SK-N-SH (cell line): ENCODE measurements around the gene IL17RC. TPM values are rescaled to one million over a fixed set of nuclear protein-coding genes. Genes with fewer than 3 reads are reported as not detected.
A peak's percentile ranks its signal among the peaks of the same experiment; 100 is the strongest.

Experiments
- CTCF ChIA-PET: fragments of 300-600, 350-600 bp; formaldehyde crosslinking; extraction: SDS; loops from one replicate; lab custom pipeline; 2021; lab: Yijun Ruan, JAX
- POLR2A ChIA-PET: fragments of 350-600 bp; sonication (Branson Sonifier 250); formaldehyde crosslinking; extraction: SDS; loops from one replicate; lab custom pipeline; 2020; ENCODE audit warnings: antibody characterized with exemption, inconsistent platforms; lab: Yijun Ruan, JAX
- DNase-seq: peaks from one replicate; pipeline ENCODE4 v3.0.0; 2012
- H2AFZ ChIP-seq: fragments of 200-600 bp; sonication (generic); 2 replicates; pipeline ENCODE4 v1.8.1; 2016; ENCODE audit warnings: antibody characterized with exemption, mild to moderate bottlenecking, low read depth
- H3F3A ChIP-seq: fragments of 200-600 bp; sonication (generic); replicated peaks from 2 replicates; pipeline ENCODE3; 2016; ENCODE audit warnings: antibody characterized with exemption, mild to moderate bottlenecking; ENCODE audit not compliant: insufficient read depth
- H3K27ac ChIP-seq, 2 experiments: fragments of 200-500 bp in 1 of 2; fragments of 200-600 bp in 1 of 2; sonication (Bioruptor generic) in 1 of 2; sonication (generic), shearing (Covaris generic) in 1 of 2; 2 replicates each; pipeline versions ENCODE4 v1.5.1 to v1.6.1; 2014 to 2016; ENCODE audit warnings: low read depth in 2 of 2, inconsistent platforms in 1 of 2, low read length in 1 of 2, mild to moderate bottlenecking in 1 of 2, mixed read lengths in 1 of 2
- H3K27me3 ChIP-seq: fragments of 200-600 bp; sonication (generic), shearing (Covaris generic); 2 replicates; pipeline ENCODE4 v1.6.1; 2016; ENCODE audit warnings: mixed run types; ENCODE audit not compliant: insufficient read depth
- H3K36me3 ChIP-seq, 2 experiments: fragments of 200-500 bp in 1 of 2; fragments of 200-600 bp in 1 of 2; sonication (Bioruptor generic) in 1 of 2; sonication (generic) in 1 of 2; replicated peaks in 1 of 2; 2 replicates each; pipeline versions ENCODE3 to v1.5.1; 2014 to 2016; ENCODE audit warnings: low read length in 1 of 2, mild to moderate bottlenecking in 1 of 2; ENCODE audit not compliant: insufficient read depth in 2 of 2, control insufficient read depth in 1 of 2
- H3K4me1 ChIP-seq, 2 experiments: fragments of 200-500 bp in 1 of 2; fragments of 200-600 bp in 1 of 2; sonication (Bioruptor generic) in 1 of 2; sonication (generic), shearing (Covaris generic) in 1 of 2; 2 replicates each; pipeline versions ENCODE4 v1.5.1 to v1.6.1; 2014 to 2016; ENCODE audit warnings: low read depth in 1 of 2, low read length in 1 of 2, mixed run types in 1 of 2; ENCODE audit not compliant: insufficient read depth in 2 of 2, control insufficient read depth in 1 of 2
- H3K4me2 ChIP-seq: fragments of 200-600 bp; sonication (generic), shearing (Covaris generic); 2 replicates; pipeline ENCODE4 v1.6.1; 2017; ENCODE audit warnings: mixed run types
- H3K4me3 ChIP-seq, 2 experiments: fragments of 200-500 bp in 1 of 2; fragments of 200-600 bp in 1 of 2; sonication (Bioruptor generic) in 1 of 2; sonication (generic), shearing (Covaris generic) in 1 of 2; 2 replicates each; pipeline versions ENCODE4 v1.5.1 to v1.8.1; 2014 to 2016; ENCODE audit warnings: low read depth in 2 of 2, inconsistent platforms in 1 of 2, low read length in 1 of 2, mild to moderate bottlenecking in 1 of 2, mixed read lengths in 1 of 2, moderate library complexity in 1 of 2
- H3K79me2 ChIP-seq: fragments of 200-600 bp; sonication (generic); 2 replicates; pipeline ENCODE4 v1.8.1; 2017; ENCODE audit warnings: mild to moderate bottlenecking; ENCODE audit not compliant: insufficient read depth
- H3K9ac ChIP-seq: fragments of 200-600 bp; sonication (generic); 2 replicates; pipeline ENCODE4 v1.6.1; 2017; ENCODE audit warnings: mixed run types
- H3K9me2 ChIP-seq: fragments of 200-600 bp; sonication (generic); 2 replicates; pipeline ENCODE4 v1.6.1; 2017; ENCODE audit warnings: mixed run types
- H3K9me3 ChIP-seq: fragments of 200-600 bp; sonication (generic); 2 replicates; pipeline ENCODE4 v1.6.1; 2017; ENCODE audit warnings: mixed run types, mild to moderate bottlenecking, moderate library complexity
- H4K20me1 ChIP-seq: fragments of 200-600 bp; sonication (generic); 2 replicates; pipeline ENCODE4 v1.6.1; 2017; ENCODE audit warnings: mild to moderate bottlenecking, mixed run types; ENCODE audit not compliant: insufficient read depth
- CHD2 ChIP-seq: fragments of 150-350 bp; IDR thresholded peaks from 2 replicates; pipeline ENCODE4 v1.6.1; 2018; ENCODE audit warnings: low read length; ENCODE audit not compliant: partially characterized antibody
- FOSL2 ChIP-seq: IDR thresholded peaks from 2 replicates; pipeline ENCODE4 v1.4.0; 2012; ENCODE audit warnings: low read depth, mild to moderate bottlenecking, moderate library complexity, borderline replicate concordance
- FOXJ3 ChIP-seq: sonication (generic); formaldehyde crosslinking; IDR thresholded peaks from 2 replicates; pipeline ENCODE4 v1.5.1; 2020; ENCODE audit warnings: mild to moderate bottlenecking, missing genetic modification reagents
- FOXM1 ChIP-seq: IDR thresholded peaks from 2 replicates; pipeline ENCODE4 v1.4.0; 2012; ENCODE audit warnings: low read depth, mild to moderate bottlenecking
- JUND ChIP-seq: IDR thresholded peaks from 2 replicates; pipeline ENCODE4 v1.4.0; 2012
- NRF1 ChIP-seq: IDR thresholded peaks from 2 replicates; pipeline ENCODE4 v1.6.1; 2012; ENCODE audit warnings: low read depth, mild to moderate bottlenecking, low read length
- POLR2AphosphoS5 ChIP-seq: IDR thresholded peaks from 2 replicates; pipeline ENCODE4 v1.6.1; 2012; ENCODE audit warnings: low read depth, low read length
- RAD21 ChIP-seq: IDR thresholded peaks from 2 replicates; pipeline ENCODE4 v1.6.1; 2012; ENCODE audit warnings: mild to moderate bottlenecking, low read length
- SIN3A ChIP-seq: IDR thresholded peaks from 2 replicates; pipeline ENCODE4 v1.6.1; 2012; ENCODE audit warnings: low read depth, mild to moderate bottlenecking, low read length, moderate library complexity, borderline replicate concordance
- TAF1 ChIP-seq: IDR thresholded peaks from 2 replicates; pipeline ENCODE4 v1.6.1; 2012; ENCODE audit warnings: low read depth, mild to moderate bottlenecking, low read length, moderate library complexity, borderline replicate concordance
- TCF12 ChIP-seq: IDR thresholded peaks from 2 replicates; pipeline ENCODE4 v1.4.0; 2012
- TEAD4 ChIP-seq: IDR thresholded peaks from 2 replicates; pipeline ENCODE4 v1.4.0; 2012; ENCODE audit warnings: mild to moderate bottlenecking, borderline replicate concordance; ENCODE audit not compliant: insufficient read depth
- YY1 ChIP-seq: IDR thresholded peaks from 2 replicates; pipeline ENCODE4 v1.4.0; 2012; ENCODE audit warnings: low read depth, mild to moderate bottlenecking
- WGBS: methylation state at CpG from one replicate; pipeline ENCODE4 v1.1.6; 2017; ENCODE audit warnings: low lambda C conversion rate; 5-methylcytosine and 5-hydroxymethylcytosine counted together
- polyA plus RNA-seq, 3 experiments: library from polyadenylated mRNA; depleted of rRNA; stranded (reverse); fragments of >200 nt; gene quantifications; 2 replicates each; pipeline ENCODE4 v1.2.3, GENCODE V29; 2012
- TF ChIP-seq, protein P1 (sequence below): IDR thresholded peaks from 2 replicates; pipeline ENCODE4 v1.4.0; 2012; ENCODE audit warnings: low read depth
- TF ChIP-seq, protein P2 (sequence below): IDR thresholded peaks from 2 replicates; pipeline ENCODE4 v1.4.0; 2012; ENCODE audit warnings: low read depth, borderline replicate concordance
- TF ChIP-seq, protein P3 (sequence below): IDR thresholded peaks from 2 replicates; pipeline ENCODE4 v1.4.0; 2012; ENCODE audit warnings: low read depth, borderline replicate concordance
- TF ChIP-seq, protein P4 (sequence below): IDR thresholded peaks from 2 replicates; pipeline ENCODE4; 2012
- TF ChIP-seq, protein P5 (sequence below): fragments of 150-350 bp; IDR thresholded peaks from 2 replicates; pipeline ENCODE4 v1.6.1; 2016; ENCODE audit warnings: mild to moderate bottlenecking, low read depth, low read length

Gene IL17RC, protein sequence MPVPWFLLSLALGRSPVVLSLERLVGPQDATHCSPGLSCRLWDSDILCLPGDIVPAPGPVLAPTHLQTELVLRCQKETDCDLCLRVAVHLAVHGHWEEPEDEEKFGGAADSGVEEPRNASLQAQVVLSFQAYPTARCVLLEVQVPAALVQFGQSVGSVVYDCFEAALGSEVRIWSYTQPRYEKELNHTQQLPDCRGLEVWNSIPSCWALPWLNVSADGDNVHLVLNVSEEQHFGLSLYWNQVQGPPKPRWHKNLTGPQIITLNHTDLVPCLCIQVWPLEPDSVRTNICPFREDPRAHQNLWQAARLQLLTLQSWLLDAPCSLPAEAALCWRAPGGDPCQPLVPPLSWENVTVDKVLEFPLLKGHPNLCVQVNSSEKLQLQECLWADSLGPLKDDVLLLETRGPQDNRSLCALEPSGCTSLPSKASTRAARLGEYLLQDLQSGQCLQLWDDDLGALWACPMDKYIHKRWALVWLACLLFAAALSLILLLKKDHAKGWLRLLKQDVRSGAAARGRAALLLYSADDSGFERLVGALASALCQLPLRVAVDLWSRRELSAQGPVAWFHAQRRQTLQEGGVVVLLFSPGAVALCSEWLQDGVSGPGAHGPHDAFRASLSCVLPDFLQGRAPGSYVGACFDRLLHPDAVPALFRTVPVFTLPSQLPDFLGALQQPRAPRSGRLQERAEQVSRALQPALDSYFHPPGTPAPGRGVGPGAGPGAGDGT
- polyA plus RNA-seq (2012; rRNA removed), result 17.3 and 17.9 TPM in 2 replicates
- polyA plus RNA-seq (2012; cell fraction: cytosol; rRNA removed), result 6.7 and 11.4 TPM in 2 replicates
- polyA plus RNA-seq (2012; cell fraction: nucleus; rRNA removed), result 52.7 and 62.2 TPM in 2 replicates

DNA sequence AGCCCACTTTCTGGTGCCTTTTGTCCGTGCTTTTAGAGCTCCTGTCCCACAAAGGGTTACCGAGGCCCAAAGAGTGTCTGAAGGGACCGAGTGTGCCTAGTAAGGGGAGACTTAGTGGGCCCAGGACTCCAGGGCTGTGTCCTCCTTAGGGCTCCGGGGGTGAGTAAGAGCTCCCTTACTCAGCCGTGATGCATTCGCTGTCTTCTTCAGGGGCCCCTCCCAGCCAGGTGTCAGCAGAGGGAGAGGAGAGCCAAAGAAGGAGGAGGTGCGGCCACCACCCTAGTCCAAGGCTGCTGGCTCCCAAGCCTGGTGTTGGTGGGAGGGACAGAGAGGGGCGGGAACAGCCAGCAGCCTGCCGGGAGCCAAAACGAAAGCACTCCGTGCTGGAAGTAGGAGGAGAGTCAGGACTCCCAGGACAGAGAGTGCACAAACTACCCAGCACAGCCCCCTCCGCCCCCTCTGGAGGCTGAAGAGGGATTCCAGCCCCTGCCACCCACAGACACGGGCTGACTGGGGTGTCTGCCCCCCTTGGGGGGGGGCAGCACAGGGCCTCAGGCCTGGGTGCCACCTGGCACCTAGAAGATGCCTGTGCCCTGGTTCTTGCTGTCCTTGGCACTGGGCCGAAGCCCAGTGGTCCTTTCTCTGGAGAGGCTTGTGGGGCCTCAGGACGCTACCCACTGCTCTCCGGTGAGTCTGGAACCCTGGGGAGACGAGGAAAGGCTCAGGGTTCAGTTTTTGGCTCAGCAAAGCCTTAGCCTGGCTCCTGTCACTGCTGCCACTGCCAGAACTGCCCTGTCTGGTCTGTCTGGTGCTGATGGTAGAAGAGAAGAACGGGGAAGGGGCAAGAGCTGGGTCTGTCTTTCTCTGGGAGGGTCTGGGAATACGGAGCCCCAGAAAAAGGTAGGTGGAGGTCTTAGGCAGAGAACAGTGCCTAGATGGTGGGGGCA lies at the start of gene IL17RC:
Gene IL17RC, plus strand, starts transcription at position 365 of the 947 bp plus-strand sequence. Its CDS starts 218 bp downstream, at position 583.
- DNase-seq, result peak; percentile 70
- H3K9me2 ChIP-seq, result no peaks in the 10 kb centered on the region
- ChIA-PET POLR2A (no interaction called here), CTCF (interaction anchor here (0.6 to 3.7 kb wide), 3 partner anchors 9 to 201 kb away, joined by 3 to 31 read pairs (median 5); partner anchors contain the start of gene CRELD1)
- H3K79me2 ChIP-seq, result no peaks in the 10 kb centered on the region
- peaks cover 6% of the 10 kb centered on the region for H3F3A ChIP-seq
- H3K9me3 ChIP-seq, result no peaks in the 10 kb centered on the region
- WGBS, result 54% methylated on average over 13 of the region's 19 CpGs
- no peaks in the 10 kb centered on the region for H4K20me1 ChIP-seq
- TF ChIP-seq, protein P1, sequence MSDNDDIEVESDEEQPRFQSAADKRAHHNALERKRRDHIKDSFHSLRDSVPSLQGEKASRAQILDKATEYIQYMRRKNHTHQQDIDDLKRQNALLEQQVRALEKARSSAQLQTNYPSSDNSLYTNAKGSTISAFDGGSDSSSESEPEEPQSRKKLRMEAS, result 0 out of 2 replicates have a peak, but pooled peaks have one; percentile 26
- TF ChIP-seq POLR2AphosphoS5 (peak; percentile 48), FOXJ3 (no peak), TCF12 (peak; percentile 7; the same call in 1 of the 2 replicates)
- peaks cover 6 to 44% of the 10 kb centered on the region in 2 experiments; a peak in 3 of 4 replicates for H3K4me1 ChIP-seq
- peak within 1 kb of the TSS; percentile 86 for H3K4me2 ChIP-seq
- H2AFZ ChIP-seq, result peak within 1 kb of the TSS; percentile 93; the same call in 1 of the 2 replicates
- peak within 1 kb of the TSS; percentile 55 to 60; a peak in 3 of 4 replicates for H3K27ac ChIP-seq
- H3K27me3 ChIP-seq, result no peaks in the 10 kb centered on the region
- no peaks in the 10 kb centered on the region for H3K36me3 ChIP-seq
- peak within 1 kb of the TSS; percentile 44 for H3K9ac ChIP-seq
- peak within 1 kb of the TSS; percentile 48 to 55 for H3K4me3 ChIP-seq

DNA sequence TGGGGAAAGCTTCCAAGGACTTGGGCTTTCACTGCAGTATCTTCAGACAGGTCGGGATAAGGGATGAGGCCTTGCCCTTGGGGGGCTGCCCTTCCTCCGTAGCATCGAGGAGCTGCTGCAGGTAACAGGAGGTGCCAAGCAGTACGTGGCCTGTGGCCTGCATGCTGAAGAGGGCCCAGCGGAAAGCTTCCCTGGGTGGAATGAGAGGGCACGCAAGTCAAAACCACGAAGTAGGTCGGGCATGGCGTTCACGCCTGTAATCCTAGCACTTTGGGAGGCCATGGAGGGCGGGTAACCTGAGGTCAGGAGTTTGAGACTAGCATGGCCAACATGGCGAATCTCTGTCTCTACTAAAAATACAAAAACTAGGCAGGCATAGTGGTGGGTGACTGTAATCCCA lies 49.8 kb upstream of the IL17RC start:
- Histone ChIP-seq H4K20me1 (no peaks in the 10 kb centered on the region), H3K36me3 (no peaks in the 10 kb centered on the region), H3K9me2 (no peaks in the 10 kb centered on the region), H3K4me2 (no peak overlapping the region), H3K79me2 (no peaks in the 10 kb centered on the region), H3K27ac (no peak overlapping the region), H3K9me3 (no peaks in the 10 kb centered on the region), H3F3A (peaks cover 11% of the 10 kb centered on the region), H3K9ac (no peak overlapping the region), H3K4me3 (no peak overlapping the region), H3K4me1 (peaks cover 7 to 13% of the 10 kb centered on the region in 2 experiments; a peak in 3 of 4 replicates), H3K27me3 (no peaks in the 10 kb centered on the region), H2AFZ (no peak overlapping the region)
- ChIA-PET POLR2A (no interaction called here), CTCF (no interaction called here)
- 93% methylated on average over 11 of the region's 12 CpGs for WGBS
- DNase-seq, result no peak
- TF ChIP-seq FOSL2, result no peak
- no peak for TF ChIP-seq SIN3A
- TF ChIP-seq TAF1, result no peak
- no peak for TF ChIP-seq CHD2
- TF ChIP-seq, protein P2, sequence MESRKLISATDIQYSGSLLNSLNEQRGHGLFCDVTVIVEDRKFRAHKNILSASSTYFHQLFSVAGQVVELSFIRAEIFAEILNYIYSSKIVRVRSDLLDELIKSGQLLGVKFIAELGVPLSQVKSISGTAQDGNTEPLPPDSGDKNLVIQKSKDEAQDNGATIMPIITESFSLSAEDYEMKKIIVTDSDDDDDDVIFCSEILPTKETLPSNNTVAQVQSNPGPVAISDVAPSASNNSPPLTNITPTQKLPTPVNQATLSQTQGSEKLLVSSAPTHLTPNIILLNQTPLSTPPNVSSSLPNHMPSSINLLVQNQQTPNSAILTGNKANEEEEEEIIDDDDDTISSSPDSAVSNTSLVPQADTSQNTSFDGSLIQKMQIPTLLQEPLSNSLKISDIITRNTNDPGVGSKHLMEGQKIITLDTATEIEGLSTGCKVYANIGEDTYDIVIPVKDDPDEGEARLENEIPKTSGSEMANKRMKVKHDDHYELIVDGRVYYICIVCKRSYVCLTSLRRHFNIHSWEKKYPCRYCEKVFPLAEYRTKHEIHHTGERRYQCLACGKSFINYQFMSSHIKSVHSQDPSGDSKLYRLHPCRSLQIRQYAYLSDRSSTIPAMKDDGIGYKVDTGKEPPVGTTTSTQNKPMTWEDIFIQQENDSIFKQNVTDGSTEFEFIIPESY, result no peak
- TF ChIP-seq RAD21, result no peak
- no peak for TF ChIP-seq JUND
- TF ChIP-seq, protein P3, sequence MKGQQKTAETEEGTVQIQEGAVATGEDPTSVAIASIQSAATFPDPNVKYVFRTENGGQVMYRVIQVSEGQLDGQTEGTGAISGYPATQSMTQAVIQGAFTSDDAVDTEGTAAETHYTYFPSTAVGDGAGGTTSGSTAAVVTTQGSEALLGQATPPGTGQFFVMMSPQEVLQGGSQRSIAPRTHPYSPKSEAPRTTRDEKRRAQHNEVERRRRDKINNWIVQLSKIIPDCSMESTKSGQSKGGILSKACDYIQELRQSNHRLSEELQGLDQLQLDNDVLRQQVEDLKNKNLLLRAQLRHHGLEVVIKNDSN, result no peak
- no peak for TF ChIP-seq TCF12
- TF ChIP-seq, protein P4, sequence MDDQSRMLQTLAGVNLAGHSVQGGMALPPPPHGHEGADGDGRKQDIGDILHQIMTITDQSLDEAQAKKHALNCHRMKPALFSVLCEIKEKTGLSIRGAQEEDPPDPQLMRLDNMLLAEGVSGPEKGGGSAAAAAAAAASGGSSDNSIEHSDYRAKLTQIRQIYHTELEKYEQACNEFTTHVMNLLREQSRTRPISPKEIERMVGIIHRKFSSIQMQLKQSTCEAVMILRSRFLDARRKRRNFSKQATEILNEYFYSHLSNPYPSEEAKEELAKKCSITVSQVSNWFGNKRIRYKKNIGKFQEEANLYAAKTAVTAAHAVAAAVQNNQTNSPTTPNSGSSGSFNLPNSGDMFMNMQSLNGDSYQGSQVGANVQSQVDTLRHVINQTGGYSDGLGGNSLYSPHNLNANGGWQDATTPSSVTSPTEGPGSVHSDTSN, result no peak
- TF ChIP-seq NRF1, result no peak
- TF ChIP-seq YY1, result no peak
- TF ChIP-seq FOXM1, result no peak
- TF ChIP-seq, protein P5, sequence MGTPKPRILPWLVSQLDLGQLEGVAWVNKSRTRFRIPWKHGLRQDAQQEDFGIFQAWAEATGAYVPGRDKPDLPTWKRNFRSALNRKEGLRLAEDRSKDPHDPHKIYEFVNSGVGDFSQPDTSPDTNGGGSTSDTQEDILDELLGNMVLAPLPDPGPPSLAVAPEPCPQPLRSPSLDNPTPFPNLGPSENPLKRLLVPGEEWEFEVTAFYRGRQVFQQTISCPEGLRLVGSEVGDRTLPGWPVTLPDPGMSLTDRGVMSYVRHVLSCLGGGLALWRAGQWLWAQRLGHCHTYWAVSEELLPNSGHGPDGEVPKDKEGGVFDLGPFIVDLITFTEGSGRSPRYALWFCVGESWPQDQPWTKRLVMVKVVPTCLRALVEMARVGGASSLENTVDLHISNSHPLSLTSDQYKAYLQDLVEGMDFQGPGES, result no peak
- no peak for TF ChIP-seq TEAD4
